C1 segment of cervical spinal cord (tissue), 14 donors: ENCODE data around the gene GRID2.

Experiments used
- DNase-seq, 14 donors: peaks; one replicate each; lab custom pipeline; 2025; lab: John Stamatoyannopoulos, UW

GRID2 gene

GRCh38 chr4:93744961-93745360 is 1441.2 kb downstream of the GRID2 start:
- DNase-seq = no peak

GRCh38 chr4:93746031-93746430 is 1442.3 kb downstream of the GRID2 start:
- DNase-seq = no peak

- no peak for DNase-seq
Measured at GRCh38 chr4:93747220-93747619, 1443.5 kb downstream of the GRID2 start.

- no peak for DNase-seq
Measured at GRCh38 chr4:93748373-93749291, 1444.9 kb downstream of the GRID2 start.

- no peak for DNase-seq
Measured at GRCh38 chr4:93749292-93749761, 1445.6 kb downstream of the GRID2 start.

GRCh38 chr4:93751411-93751810 is 1447.6 kb downstream of the GRID2 start:
- peak in 2 of 14 donors; percentile 1 to 15 for DNase-seq

GRCh38 chr4:93756101-93756500 is 1452.3 kb downstream of the GRID2 start:
- no peak for DNase-seq

- no peak for DNase-seq
Measured at GRCh38 chr4:93759506-93759905, 1455.7 kb downstream of the GRID2 start.

GRCh38 chr4:93760284-93760683 is 1456.5 kb downstream of the GRID2 start:
- DNase-seq = no peak

- DNase-seq = no peak
Measured at GRCh38 chr4:93761286-93761685, 1457.5 kb downstream of the GRID2 start.

GRCh38 chr4:93764639-93765246 is 1461.0 kb downstream of the GRID2 start:
- peak in 2 of 14 donors; percentile 9 to 10 for DNase-seq

GRCh38 chr4:93767917-93768316 is 1464.2 kb downstream of the GRID2 start:
- DNase-seq = no peak

- no peak for DNase-seq
Measured at GRCh38 chr4:93770201-93770600, 1466.4 kb downstream of the GRID2 start.

- no peak for DNase-seq
Measured at GRCh38 chr4:93771640-93772411, 1468.1 kb downstream of the GRID2 start.

GRCh38 chr4:93772858-93773257 is 1469.1 kb downstream of the GRID2 start:
- no peak for DNase-seq

GRCh38 chr4:93775551-93775950 is 1471.8 kb downstream of the GRID2 start:
- no peak for DNase-seq

GRCh38 chr4:93776386-93777080 is 1472.8 kb downstream of the GRID2 start:
- no peak for DNase-seq

- DNase-seq = no peak
Measured at GRCh38 chr4:93777081-93777460, 1473.3 kb downstream of the GRID2 start.

- DNase-seq = no peak
Measured at GRCh38 chr4:93779228-93779627, 1475.5 kb downstream of the GRID2 start.

GRCh38 chr4:93780080-93780479 is 1476.3 kb downstream of the GRID2 start:
- DNase-seq = no peak

- no peak for DNase-seq
Measured at GRCh38 chr4:93781198-93781597, 1477.4 kb downstream of the GRID2 start.

- no peak for DNase-seq
Measured at GRCh38 chr4:93786149-93786548, 1482.4 kb downstream of the GRID2 start.
